ENCODE results near the gene CCDC51.

DNA sequence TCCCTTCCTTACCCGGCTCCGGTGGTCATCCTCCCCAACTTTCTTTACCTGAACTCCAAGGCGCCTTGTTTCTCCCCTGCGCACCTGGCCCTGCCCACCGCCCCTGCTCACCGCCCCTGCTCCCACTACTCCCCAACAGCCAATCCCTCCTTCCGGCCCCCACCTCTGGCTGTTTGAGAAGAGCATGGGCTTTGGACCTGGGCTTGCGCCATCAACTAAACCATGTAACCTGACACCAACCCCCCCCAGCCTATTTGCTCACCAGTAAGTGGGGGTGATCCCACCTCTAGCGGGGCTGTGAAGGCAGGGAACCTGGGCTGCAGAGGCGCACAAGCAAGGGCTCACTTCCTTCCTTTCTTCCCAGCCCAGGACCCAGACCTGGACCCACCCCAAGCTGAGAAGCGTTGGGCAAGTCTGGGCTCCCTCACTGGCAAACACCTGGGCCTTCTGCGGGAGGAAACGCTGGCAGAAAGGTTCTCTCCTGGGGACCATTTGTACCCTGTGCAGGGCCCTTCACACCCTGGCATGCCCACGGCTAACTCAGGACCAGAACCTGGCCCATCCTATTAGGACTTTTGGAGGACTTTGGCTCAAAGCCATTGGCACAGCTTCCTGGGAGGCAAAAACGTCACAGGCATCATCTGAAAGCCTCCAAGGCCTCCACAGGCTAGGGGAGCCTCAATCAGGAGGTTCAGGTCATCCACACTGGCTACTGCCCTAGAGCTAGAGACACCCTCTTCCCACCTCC is 9.8 kb downstream of the CCDC51 start, which contains the start of gene PLXNB1:
- TF ChIP-seq, protein P1, sequence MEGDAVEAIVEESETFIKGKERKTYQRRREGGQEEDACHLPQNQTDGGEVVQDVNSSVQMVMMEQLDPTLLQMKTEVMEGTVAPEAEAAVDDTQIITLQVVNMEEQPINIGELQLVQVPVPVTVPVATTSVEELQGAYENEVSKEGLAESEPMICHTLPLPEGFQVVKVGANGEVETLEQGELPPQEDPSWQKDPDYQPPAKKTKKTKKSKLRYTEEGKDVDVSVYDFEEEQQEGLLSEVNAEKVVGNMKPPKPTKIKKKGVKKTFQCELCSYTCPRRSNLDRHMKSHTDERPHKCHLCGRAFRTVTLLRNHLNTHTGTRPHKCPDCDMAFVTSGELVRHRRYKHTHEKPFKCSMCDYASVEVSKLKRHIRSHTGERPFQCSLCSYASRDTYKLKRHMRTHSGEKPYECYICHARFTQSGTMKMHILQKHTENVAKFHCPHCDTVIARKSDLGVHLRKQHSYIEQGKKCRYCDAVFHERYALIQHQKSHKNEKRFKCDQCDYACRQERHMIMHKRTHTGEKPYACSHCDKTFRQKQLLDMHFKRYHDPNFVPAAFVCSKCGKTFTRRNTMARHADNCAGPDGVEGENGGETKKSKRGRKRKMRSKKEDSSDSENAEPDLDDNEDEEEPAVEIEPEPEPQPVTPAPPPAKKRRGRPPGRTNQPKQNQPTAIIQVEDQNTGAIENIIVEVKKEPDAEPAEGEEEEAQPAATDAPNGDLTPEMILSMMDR (IDR thresholded peaks at IDR 0.05): no peak
- TF ChIP-seq POLR2A (IDR thresholded peaks at IDR 0.05): peak in 1 of 2 donors; percentile 41
- TF ChIP-seq EP300 (IDR thresholded peaks at IDR 0.05): peak in 1 of 2 donors; percentile 6

Data from tibial nerve (tissue), 4 donors.